B cell (primary cell): ENCODE results near the gene AVPR1B. TPM values are rescaled to one million over a fixed set of nuclear protein-coding genes. Genes with fewer than 3 reads are reported as not detected.

ENCODE experiments used
- ATAC-seq: fragments of 200-7000 bp; cut with Tn5 transposase; one replicate; pipeline ENCODE4 v1.10.0; 2021; ENCODE audit warnings: low read depth, mild to moderate bottlenecking, moderate number of reproducible peaks, moderate library complexity
- CTCF ChIA-PET: fragments of 350-600 bp; sonication (Branson Sonifier 250); formaldehyde crosslinking; loops from one replicate; lab custom pipeline; 2021; ENCODE audit warnings: antibody characterized with exemption, inconsistent platforms; lab: Charles Lee
- POLR2A ChIA-PET: fragments of 350-600 bp; sonication (Branson Sonifier 250); formaldehyde crosslinking; loops from one replicate; lab custom pipeline; 2021; ENCODE audit warnings: antibody characterized with exemption; lab: Charles Lee
- DNase-seq: peaks from one replicate; pipeline ENCODE4 v3.0.0; 2013
- H2AFZ ChIP-seq: 2 replicates; pipeline ENCODE4 v1.6.1; 2012; ENCODE audit warnings: mild to moderate bottlenecking, low read depth, low read length; ENCODE audit not compliant: insufficient read depth, poor library complexity, severe bottlenecking
- H3K27ac ChIP-seq, 2 donors: 1 replicate in 1 of 2; 2 replicates in 1 of 2; pipeline ENCODE4 v1.5.1; 2012 to 2013; ENCODE audit warnings: low read length in 2 of 2, mild to moderate bottlenecking in 2 of 2, moderate library complexity in 1 of 2
- H3K27me3 ChIP-seq, 4 experiments: fragments of 200-600 bp in 1 of 4; sonication (generic) in 1 of 4; replicated peaks in 1 of 4; 1 replicate in 2 of 4; 2 replicates in 2 of 4; pipeline versions ENCODE4 v1.6.1 to v1.7.0; 2013 to 2016; ENCODE audit warnings: low read length in 3 of 4, mild to moderate bottlenecking in 2 of 4, mixed read lengths in 1 of 4, moderate library complexity in 1 of 4; ENCODE audit not compliant: insufficient read depth in 4 of 4, control insufficient read depth in 3 of 4; ENCODE audit errors: control extremely low read depth in 1 of 4
- H3K36me3 ChIP-seq, 2 experiments: replicated peaks in 1 of 2; 1 replicate in 1 of 2; 2 replicates in 1 of 2; pipeline versions ENCODE4 v1.6.1 to v1.7.1; 2013; ENCODE audit warnings: low read length in 1 of 2; ENCODE audit not compliant: insufficient read depth in 2 of 2, control insufficient read depth in 1 of 2; ENCODE audit errors: control extremely low read depth in 1 of 2, extremely low read depth in 1 of 2
- H3K4me1 ChIP-seq, 2 donors: fragments of 200-600 bp in 1 of 2; sonication (generic) in 1 of 2; 1 replicate in 1 of 2; 2 replicates in 1 of 2; pipeline versions ENCODE4 v1.5.1 to v1.6.1; 2013 to 2017; ENCODE audit warnings: low read length in 2 of 2; ENCODE audit not compliant: control insufficient read depth in 2 of 2, insufficient read depth in 2 of 2
- H3K4me2 ChIP-seq: replicated peaks from 2 replicates; pipeline ENCODE3; 2012; ENCODE audit warnings: mild to moderate bottlenecking, low read depth, low read length; ENCODE audit not compliant: poor library complexity, severe bottlenecking
- H3K4me3 ChIP-seq, 5 experiments: fragments of 200-600 bp in 1 of 5; sonication (generic) in 1 of 5; 1 replicate in 3 of 5; 2 replicates in 2 of 5; pipeline versions ENCODE4 v1.5.1 to v1.7.0; 2011 to 2016; ENCODE audit warnings: low read length in 4 of 5, mild to moderate bottlenecking in 4 of 5, low read depth in 2 of 5, control low read depth in 1 of 5, moderate library complexity in 1 of 5; ENCODE audit not compliant: insufficient read depth in 1 of 5; ENCODE audit errors: control extremely low read depth in 1 of 5, extremely low read depth in 1 of 5
- H3K79me2 ChIP-seq: fragments of 200-600 bp; sonication (generic); one replicate; pipeline ENCODE4 v1.6.0; 2016; ENCODE audit warnings: low read length; ENCODE audit not compliant: control insufficient read depth, insufficient read depth
- H3K9ac ChIP-seq: fragments of 200-600 bp; sonication (generic); 2 replicates; pipeline ENCODE4 v1.6.1; 2017; ENCODE audit warnings: mild to moderate bottlenecking, low read length, moderate library complexity
- H3K9me3 ChIP-seq, 3 donors: one replicate each; pipeline versions ENCODE4 v1.6.1 to v1.7.1; 2013; ENCODE audit warnings: low read length in 2 of 3; ENCODE audit not compliant: control insufficient read depth in 2 of 3, insufficient read depth in 1 of 3; ENCODE audit errors: control extremely low read depth in 1 of 3
- H4K20me1 ChIP-seq: 2 replicates; pipeline ENCODE4 v1.6.0; 2012; ENCODE audit warnings: mild to moderate bottlenecking, low read length; ENCODE audit not compliant: insufficient read depth, control insufficient read depth, poor library complexity, severe bottlenecking
- H3K27ac Mint-ChIP-seq: one replicate; pipeline ENCODE4 v1.8.0; 2021; ENCODE audit warnings: mixed read lengths
- H3K27me3 Mint-ChIP-seq: one replicate; pipeline ENCODE4 v1.8.0; 2021; ENCODE audit warnings: mixed read lengths
- H3K4me1 Mint-ChIP-seq: one replicate; pipeline ENCODE4 v1.8.0; 2021; ENCODE audit warnings: mixed read lengths
- H3K4me3 Mint-ChIP-seq: one replicate; pipeline ENCODE4 v1.8.0; 2021; ENCODE audit warnings: mixed read lengths
- H3K9me3 Mint-ChIP-seq: one replicate; pipeline ENCODE4 v1.8.0; 2022; ENCODE audit warnings: mixed read lengths; ENCODE audit not compliant: insufficient read depth
- EZH2 ChIP-seq: IDR thresholded peaks from 2 replicates; pipeline ENCODE4 v1.6.1; 2012; ENCODE audit warnings: borderline replicate concordance, low read depth, mild to moderate bottlenecking, moderate library complexity, low read length; ENCODE audit not compliant: insufficient read depth, poor library complexity, severe bottlenecking
- WGBS: methylation state at CpG from one replicate; pipeline ENCODE4 v1.1.5; 2013; ENCODE audit warnings: missing lambda C conversion rate; ENCODE audit not compliant: insufficient coverage; 5-methylcytosine and 5-hydroxymethylcytosine counted together
- intact Hi-C: fragments of 100-400 bp; cut with micrococcal nuclease; formaldehyde crosslinking; loops from one replicate; pipeline ENCODE4 v1.10.0; 2022
- polyA plus RNA-seq: library from polyadenylated mRNA; depleted of rRNA; stranded (reverse); fragments of >200 nt; gene quantifications from 2 replicates; pipeline ENCODE4 v1.2.3, GENCODE V29; 2012
- total RNA-seq, 2 donors: library from RNA; stranded (reverse); fragments of 120-200 nt in 1 of 2; gene quantifications; 1 replicate in 1 of 2; 2 replicates in 1 of 2; pipeline versions ENCODE4 v1.2.3 to v1.2.4, GENCODE V29; 2013 to 2022
- TF ChIP-seq, protein P1 (sequence below): fragments of 200-600 bp; IDR thresholded peaks from one replicate; pipeline ENCODE4 v1.8.0; 2022; ENCODE audit warnings: antibody characterized with exemption, mild to moderate bottlenecking

Gene AVPR1B
- total and polyA plus RNA-seq, 2 donors (not counting 1 experiment from before 2014, with no cell fraction given), result 0.59 TPM; not detected in 1

DNA sequence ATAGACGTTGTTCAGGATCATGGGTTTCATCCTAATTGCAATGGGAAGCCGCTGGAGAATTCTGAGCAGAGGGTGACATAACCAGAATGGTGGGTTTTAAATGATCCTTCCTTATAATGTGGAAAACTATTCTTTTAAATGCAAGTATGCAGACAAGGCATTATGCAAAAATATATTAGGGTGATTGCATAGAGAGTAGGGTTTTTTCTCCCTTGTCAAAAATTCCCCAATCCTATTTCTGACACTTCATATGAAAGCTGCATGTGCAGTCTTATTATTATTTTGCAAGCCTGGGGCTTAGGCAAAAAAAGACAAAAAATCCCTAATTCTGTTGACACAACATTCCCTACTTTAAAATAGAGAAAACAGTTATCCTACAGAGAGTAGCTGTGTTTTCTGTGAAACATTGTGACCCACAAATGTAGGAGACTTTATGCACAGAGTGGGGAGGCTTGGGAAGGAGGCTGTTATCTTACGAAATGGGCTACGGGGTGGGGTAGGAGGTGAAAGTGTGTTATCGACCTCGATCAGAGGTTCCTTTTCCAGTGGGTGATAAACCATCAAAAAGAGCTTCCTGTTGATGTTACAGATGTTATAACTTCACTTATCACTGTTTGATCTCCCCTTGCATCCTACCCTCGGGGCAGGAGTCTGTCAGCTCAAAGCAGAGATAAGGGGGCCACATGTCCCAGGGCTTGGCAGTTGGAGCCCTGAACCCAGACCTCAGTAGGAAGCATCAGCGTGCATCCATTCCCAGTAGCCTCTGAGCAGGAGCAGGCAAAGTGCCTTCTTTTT lies 37.0 kb downstream of the AVPR1B start:
- no peaks in the 10 kb centered on the region for H3K9me3 ChIP-seq
- no peak for ATAC-seq
- no peak for DNase-seq
- no peaks in the 10 kb centered on the region for H3K36me3 ChIP-seq
- no peak overlapping the region for H3K9ac ChIP-seq
- no peaks in the 10 kb centered on the region for H3K27me3 ChIP-seq
- H3K4me1 Mint-ChIP-seq, result peaks cover 32% of the 10 kb centered on the region
- ChIA-PET POLR2A (interaction anchor here (0.8 kb wide), 1 partner anchor 46 kb away, joined by 3 read pairs; no protein-coding TSS in a partner anchor), CTCF (interaction anchor here (1.3 to 7.3 kb wide), 4 partner anchors 13 to 103 kb away, joined by 4 to 44 read pairs (median 7); no protein-coding TSS in a partner anchor)
- H3K4me2 ChIP-seq, result peak overlapping the region; percentile 17
- intact Hi-C loops, result no loop called here
- WGBS, result 34% methylated on average over 6 of the region's 8 CpGs
- no peak overlapping the region for H3K27ac ChIP-seq
- TF ChIP-seq EZH2, result no peak
- TF ChIP-seq, protein P1, sequence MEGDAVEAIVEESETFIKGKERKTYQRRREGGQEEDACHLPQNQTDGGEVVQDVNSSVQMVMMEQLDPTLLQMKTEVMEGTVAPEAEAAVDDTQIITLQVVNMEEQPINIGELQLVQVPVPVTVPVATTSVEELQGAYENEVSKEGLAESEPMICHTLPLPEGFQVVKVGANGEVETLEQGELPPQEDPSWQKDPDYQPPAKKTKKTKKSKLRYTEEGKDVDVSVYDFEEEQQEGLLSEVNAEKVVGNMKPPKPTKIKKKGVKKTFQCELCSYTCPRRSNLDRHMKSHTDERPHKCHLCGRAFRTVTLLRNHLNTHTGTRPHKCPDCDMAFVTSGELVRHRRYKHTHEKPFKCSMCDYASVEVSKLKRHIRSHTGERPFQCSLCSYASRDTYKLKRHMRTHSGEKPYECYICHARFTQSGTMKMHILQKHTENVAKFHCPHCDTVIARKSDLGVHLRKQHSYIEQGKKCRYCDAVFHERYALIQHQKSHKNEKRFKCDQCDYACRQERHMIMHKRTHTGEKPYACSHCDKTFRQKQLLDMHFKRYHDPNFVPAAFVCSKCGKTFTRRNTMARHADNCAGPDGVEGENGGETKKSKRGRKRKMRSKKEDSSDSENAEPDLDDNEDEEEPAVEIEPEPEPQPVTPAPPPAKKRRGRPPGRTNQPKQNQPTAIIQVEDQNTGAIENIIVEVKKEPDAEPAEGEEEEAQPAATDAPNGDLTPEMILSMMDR, result no peak
- H4K20me1 ChIP-seq, result no peaks in the 10 kb centered on the region
- H3K4me3 Mint-ChIP-seq, result peak overlapping the region; percentile 8
- no peak overlapping the region for H3K4me3 ChIP-seq
- H2AFZ ChIP-seq, result no peak overlapping the region
- H3K79me2 ChIP-seq, result no peaks in the 10 kb centered on the region
- no peaks in the 10 kb centered on the region for H3K9me3 Mint-ChIP-seq
- peaks cover 13 to 19% of the 10 kb centered on the region in 2 donors for H3K4me1 ChIP-seq
- no peaks in the 10 kb centered on the region for H3K27me3 Mint-ChIP-seq
- no peak overlapping the region for H3K27ac Mint-ChIP-seq

- ChIA-PET CTCF (interaction anchor here (0.6 to 7.3 kb wide), 3 partner anchors 14 to 44 kb away, joined by 3 to 44 read pairs (median 9); no protein-coding TSS in a partner anchor), POLR2A (no interaction called here)
- DNase-seq (no peak), ATAC-seq (no peak)
- Mint-ChIP-seq H3K27ac (no peak overlapping the region), H3K4me3 (no peak overlapping the region), H3K9me3 (no peaks in the 10 kb centered on the region), H3K4me1 (peaks cover 37% of the 10 kb centered on the region), H3K27me3 (no peaks in the 10 kb centered on the region)
- Histone ChIP-seq H3K79me2 (no peaks in the 10 kb centered on the region), H3K4me2 (no peak overlapping the region), H3K36me3 (no peaks in the 10 kb centered on the region), H3K4me3 (no peak overlapping the region), H3K9ac (no peak overlapping the region), H2AFZ (no peak overlapping the region), H3K27me3 (no peaks in the 10 kb centered on the region), H4K20me1 (no peaks in the 10 kb centered on the region), H3K4me1 (peaks cover 17 to 19% of the 10 kb centered on the region in 2 donors), H3K9me3 (no peaks in the 10 kb centered on the region), H3K27ac (no peak overlapping the region)
- TF ChIP-seq, protein P1, result no peak
- no peak for TF ChIP-seq EZH2
- no CpG with 5 or more reads among the region's 1 CpG for WGBS
- intact Hi-C loops, result no loop called here
Measured at GRCh38 chr1:206079135-206079534, 38.1 kb downstream of the AVPR1B start.
